Inferior parietal cortex (tissue), 1 donor: ENCODE results near the gene NPPB.

Source experiments
- DNase-seq: peaks from one replicate; pipeline ENCODE4 v3.0.0-alpha.2; 2016; ENCODE audit errors: extremely low spot score

NPPB gene

GRCh38 chr1:11881749-11882441, 23.1 kb upstream of the NPPB start:
- DNase-seq: no peak

GRCh38 chr1:11880911-11881748, 22.4 kb upstream of the NPPB start:
- no peak for DNase-seq

DNA sequence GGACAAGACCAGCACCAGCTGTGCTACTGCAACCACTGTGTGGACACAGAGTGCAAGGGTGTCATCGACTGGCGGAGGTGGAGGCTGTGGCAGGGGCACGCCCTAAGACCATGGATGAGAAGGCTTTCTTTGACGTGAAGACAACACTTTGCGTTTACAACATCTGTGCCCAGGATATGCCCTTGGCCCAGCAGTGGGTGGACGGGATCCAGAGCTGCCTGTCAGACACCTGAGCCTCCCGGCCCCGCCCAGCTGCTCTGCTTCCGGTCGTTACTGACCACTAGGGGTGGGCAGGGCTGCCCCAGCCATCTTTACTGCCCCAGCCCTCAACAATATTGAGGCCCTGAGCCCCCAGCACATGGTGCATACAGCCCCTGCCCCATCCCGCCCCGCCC, 21.4 kb upstream of the NPPB start:
- DNase-seq: no peak

- DNase-seq: no peak
Measured at GRCh38 chr1:11879311-11880180, 20.8 kb upstream of the NPPB start.

- no peak for DNase-seq
Measured at GRCh38 chr1:11878891-11879190, 20.1 kb upstream of the NPPB start.

DNA sequence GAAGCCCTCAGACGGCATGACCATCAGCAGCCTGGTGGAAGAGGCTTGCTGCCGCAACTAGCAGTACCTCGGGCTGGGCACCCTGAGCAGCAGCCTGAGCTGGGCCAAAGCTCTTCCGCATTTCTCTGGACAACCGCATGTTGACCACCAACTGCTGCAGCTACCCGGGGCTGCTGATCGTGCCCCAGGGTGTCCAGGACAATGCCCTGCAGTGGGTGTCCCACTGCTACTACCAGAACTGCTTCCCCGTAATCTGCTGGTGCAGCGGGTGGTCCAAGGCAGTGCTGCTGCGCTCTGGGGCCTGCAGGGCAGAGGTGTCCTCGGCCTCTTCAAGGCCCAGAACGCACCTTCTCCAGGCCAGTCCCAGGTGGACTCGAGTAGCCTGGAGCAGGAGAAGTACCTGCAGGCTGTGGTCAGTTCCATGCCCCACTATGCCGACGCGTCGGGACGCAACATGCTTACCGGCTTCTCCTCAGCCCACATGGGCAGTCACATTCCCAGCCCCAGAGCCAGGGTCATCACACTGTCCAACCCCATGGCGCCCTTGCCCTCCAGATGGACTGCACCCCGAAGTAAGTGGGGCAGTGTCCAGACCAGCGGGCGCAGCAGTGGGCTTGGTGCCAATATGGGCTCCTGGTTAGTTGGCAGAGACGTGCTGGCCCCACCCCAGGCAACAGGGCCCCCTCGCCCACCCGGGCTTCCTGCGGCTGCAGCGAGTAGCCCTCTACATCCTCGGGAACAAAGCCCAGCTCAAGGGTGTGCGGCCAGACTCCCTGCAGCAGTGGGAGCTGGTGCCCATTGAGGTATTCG, 19.5 kb upstream of the NPPB start:
- DNase-seq: no peak

DNA sequence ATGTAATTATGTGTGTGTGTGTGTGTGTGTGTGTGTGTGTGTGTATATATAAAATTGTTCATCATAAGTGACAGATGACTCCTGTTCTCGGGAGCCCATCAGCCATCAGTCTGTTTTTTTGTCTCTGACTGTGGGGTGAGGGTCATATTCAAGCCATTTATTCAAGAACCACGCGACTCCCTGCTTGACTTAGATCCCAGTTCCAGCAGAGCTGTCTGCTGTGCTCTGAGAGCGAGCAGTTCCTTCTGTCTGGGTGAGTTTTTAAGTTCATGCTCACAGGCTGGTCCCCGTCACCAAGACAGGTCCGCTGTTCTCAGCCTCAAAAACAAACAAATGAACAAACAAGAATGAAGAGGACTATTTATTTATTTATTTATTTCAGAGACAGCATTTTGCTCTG, 18.3 kb upstream of the NPPB start:
- no peak for DNase-seq

GRCh38 chr1:11875094-11875493, 16.3 kb upstream of the NPPB start:
- DNase-seq: no peak

DNA sequence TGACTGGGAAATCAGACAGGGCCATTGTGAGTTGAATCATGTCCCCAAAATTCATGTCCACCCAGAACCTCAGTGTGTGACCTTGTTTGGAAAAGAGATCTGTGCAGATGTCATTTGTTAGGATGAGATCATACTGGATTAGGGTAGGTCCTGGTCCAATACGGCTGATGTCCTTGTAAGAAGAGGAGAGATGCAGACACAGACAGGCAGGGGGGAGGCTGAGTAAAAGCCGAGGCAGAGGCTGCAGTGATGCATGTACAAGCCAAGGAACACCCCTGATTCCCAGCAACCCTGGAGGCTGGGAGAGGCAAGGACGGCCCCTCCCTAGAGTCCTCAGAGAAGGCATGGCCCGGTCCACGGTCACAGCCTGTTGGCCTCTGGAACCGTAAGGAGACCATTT, 15.9 kb upstream of the NPPB start:
- no peak for DNase-seq

GRCh38 chr1:11874258-11874562, 15.5 kb upstream of the NPPB start:
- DNase-seq: no peak

DNA sequence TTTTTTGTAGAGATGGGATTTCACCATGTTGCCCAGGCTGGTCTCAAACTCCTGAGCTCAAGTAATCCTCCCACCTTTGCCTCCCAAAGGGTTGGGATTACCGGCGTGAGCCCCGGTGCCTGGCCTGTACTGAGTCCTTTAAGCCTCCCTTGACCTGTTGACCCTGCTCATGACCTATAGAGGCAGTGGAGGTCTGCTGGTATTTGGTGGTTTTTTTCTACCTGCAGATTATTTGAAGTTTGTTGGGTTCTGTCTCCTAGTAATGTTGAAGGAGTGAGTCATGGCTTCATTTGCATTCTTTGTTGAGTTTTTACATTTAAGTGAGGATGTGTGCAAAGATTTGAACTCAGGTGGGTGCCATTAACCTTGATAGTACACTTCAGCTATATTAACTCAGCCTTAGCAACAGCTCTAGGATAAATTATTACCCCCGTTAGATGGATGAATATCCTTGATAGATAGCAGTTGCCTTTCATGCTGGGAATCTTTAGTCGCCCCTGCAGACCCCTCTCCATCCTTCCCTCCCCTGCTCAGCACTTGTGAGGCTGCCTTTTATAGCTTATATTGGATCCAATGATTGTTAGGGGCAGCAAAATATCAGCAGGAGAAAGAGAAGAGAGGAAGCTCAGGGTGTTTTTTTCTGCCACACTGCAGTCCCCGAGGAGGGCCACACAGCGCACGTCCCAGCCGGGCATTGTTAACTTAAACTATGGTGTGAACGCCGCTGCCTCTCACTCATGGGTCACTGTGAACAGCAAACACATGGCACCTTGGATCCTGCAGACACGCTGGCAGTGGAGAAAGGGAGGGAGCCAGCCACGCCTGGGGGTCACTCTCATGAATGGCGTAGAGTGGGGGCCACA, 14.9 kb upstream of the NPPB start:
- no peak for DNase-seq

- no peak for DNase-seq
Measured at GRCh38 chr1:11872545-11872944, 13.8 kb upstream of the NPPB start.

DNA sequence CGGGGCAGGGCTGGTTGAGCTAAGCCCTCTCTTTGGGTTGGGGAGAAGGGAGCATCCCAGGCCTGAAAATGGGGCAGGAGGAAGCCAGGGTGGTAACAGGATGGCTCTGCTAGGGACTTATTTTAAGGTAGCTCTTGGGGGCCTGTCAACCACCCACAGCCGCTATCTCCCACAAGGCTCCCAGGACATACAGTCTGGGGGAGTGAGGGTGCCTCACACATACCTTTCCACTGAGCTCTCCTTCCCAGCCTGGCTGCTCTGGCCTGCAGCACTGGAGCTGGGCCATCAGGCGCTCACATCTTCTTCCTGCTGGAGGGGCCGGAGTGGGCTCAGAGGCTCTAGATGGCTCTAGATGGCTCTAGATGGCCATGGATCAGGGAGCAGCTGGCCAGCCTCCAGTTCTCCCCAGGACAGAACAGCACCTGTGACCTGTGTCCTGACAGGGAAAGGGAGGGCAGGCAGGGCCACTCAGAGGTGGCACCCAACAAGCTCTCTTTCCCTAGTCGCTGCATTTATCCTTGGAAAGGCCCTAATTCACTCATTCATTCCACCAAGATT, 11.0 kb upstream of the NPPB start:
- no peak for DNase-seq

GRCh38 chr1:11869104-11869503, 10.4 kb upstream of the NPPB start:
- DNase-seq: no peak

GRCh38 chr1:11868331-11868980, 9.7 kb upstream of the NPPB start:
- DNase-seq: no peak

DNA sequence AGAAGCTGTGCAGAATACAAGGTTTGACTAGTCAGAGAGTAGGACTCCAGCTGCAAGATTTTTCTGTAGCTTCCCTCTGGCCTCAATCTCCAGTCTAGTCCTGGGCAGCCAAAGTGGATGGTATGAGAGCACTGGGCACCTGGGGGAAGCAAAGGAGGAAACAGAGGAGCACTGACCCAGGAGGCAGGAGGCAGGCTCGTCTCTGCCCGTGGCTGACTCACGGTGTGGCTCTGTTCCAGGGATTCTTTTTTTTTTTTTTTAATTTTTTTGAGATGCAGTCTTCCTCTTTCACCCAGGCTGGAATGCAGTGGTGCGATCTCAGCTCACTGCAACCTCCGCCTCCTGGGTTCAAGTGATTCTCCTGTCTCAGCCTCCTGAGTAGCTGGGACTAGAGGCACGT, 4.1 kb upstream of the NPPB start:
- DNase-seq: no peak

DNA sequence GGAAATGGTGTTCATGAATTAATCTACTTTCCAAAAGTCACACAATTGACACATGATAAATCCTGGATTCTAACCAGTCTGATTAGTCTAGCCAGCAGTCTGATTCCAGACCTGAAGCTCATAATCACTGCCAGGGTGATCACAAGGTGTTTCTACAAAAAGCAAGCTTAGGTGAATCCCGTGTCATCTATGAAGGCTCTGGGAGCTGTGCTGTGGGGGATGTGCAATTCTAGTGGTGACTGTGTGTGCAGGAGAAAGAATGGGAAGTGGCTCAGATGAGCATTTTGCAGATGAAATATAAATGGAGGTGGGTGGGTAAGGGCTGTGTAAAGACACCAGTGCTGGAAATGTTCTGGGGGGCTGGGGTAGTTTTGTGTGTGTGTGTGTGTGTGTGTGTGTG, 1.8 kb upstream of the NPPB start:
- DNase-seq: no peak

GRCh38 chr1:11860083-11860482, 1.3 kb upstream of the NPPB start:
- DNase-seq: no peak

DNA sequence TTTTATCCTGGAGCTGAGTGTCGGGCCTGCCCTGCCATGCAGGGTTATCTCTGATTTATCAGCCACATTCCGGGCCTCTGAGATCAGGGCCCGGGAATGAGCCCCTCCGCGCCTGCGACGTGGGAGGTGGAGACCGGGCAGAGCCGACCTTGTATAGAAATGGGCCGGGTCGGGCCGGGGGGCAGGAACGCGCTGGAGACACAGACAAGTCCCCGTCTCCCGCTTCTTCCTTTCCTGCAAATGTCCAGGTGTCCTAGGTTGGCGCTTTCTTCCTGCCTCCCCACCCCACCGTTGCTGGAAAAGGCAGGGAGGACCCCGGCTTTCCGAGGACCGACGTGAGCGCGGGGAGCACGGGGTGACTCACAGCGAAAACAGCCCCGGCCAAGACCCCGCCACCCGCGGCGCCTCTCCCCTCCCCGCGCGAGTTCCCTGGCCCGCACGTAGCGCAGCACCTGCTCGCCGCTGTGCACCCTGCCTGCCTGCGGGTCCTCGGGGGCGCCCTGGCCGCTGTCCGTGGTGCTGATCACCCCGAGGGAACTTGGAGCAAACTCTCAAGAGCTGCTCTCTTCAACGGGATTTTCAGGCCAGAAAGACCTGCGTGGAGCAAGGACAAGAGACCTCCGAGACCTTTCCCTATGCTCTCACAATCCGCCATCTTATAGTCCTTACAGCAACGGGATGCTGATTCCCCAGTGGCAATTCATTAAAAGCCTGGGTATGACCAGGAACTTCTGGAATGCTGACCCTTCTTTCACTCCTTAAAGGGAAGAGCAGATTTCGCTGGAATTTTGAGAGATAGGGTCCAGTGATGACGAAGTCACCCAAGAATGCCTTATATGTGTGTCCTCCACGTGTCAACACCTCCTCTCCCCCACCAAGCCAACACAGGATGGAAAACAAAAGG, 475 bp upstream of the NPPB start:
- DNase-seq: no peak
